ENCODE data around the gene AOPEP. TPM values are rescaled to one million over a fixed set of nuclear protein-coding genes. Genes with fewer than 3 reads are reported as not detected.

AOPEP gene
- total and polyA plus RNA-seq, 9 of the 15 experiments (the other 6 are each of a cell fraction or from before 2014, with no cell fraction given) = 4.5 to 19.3 (median 13.5) TPM

DNA sequence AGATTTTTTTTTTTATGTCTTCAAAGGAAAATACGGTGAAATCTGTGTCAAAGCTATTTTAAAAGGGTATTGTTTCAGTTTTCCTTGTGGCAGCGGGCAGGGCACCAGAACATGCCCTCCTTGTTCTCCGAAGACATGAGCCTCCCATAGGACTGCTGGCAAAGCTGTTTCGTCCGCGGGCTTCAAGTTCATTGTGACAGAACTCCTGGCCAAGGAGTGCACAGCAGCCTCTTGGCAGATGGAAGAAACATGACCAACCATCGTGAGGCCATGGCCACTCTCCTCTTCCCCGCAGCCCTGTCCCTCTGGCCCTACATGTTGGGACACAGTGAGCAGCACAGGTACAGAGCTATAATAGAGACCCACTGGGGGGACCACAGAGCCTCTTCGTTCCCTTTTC is 99.5 kb downstream of the AOPEP start:
- H3K36me3 ChIP-seq (ENCODE audit: control insufficient read depth, insufficient read depth, low read length) = no peaks in the 10 kb centered on the region
- H3K4me2 ChIP-seq (ENCODE audit: insufficient read depth, low read length) = no peak overlapping the region
- no peak overlapping the region for H3K27ac ChIP-seq (ENCODE audit: extremely low read depth, low read depth, low read length)
- POLR2A ChIA-PET = interaction anchor here (0.7 kb wide), 2 partner anchors 25 to 56 kb away, joined by 3 read pairs; no protein-coding TSS in a partner anchor
- BruUV-seq (replicated peaks) = no TSS peak
- CTCF ChIA-PET (ENCODE audit: low intra/inter-chr PET ratio) = no interaction called here
- no peak for TF ChIP-seq SUPT5H (IDR thresholded peaks at IDR 0.05)
- TF ChIP-seq MAFG (tag; conservative IDR thresholded peaks at IDR 0.05) = no peak
- no peak for TF ChIP-seq GTF2F1 (IDR thresholded peaks at IDR 0.05; ENCODE audit: low read depth, low read length)
- no peak for TF ChIP-seq ADNP (tag; IDR thresholded peaks at IDR 0.05)
- TF ChIP-seq BRD9 (IDR thresholded peaks at IDR 0.05; ENCODE audit: low read depth, partially characterized antibody) = no peak
- no peak for TF ChIP-seq ZNF766 (CRISPR knock-in tag; conservative IDR thresholded peaks at IDR 0.05)
- no peak for TF ChIP-seq ZNF780A (CRISPR knock-in tag; IDR thresholded peaks at IDR 0.05)
- TF ChIP-seq ZNF253 (CRISPR knock-in tag; conservative IDR thresholded peaks at IDR 0.05) = no peak
- TF ChIP-seq NR2F6 (CRISPR knock-in tag; IDR thresholded peaks at IDR 0.05) = no peak
- no peak overlapping the region for H2AFZ ChIP-seq (ENCODE audit: low read depth, low read length)
- intact Hi-C loops (cut with micrococcal nuclease) (no loop called here), in situ Hi-C loops (cut with MboI) (no loop called here)
- no peak for DNase-seq (ENCODE audit: extremely low read depth in 1 of 4, low spot score in 3 of 4)
- no peak overlapping the region for H3K9ac ChIP-seq (ENCODE audit: insufficient read depth in 1 of 2, low read depth in 2 of 2, low read length in 2 of 2)
- WGBS (ENCODE audit: insufficient coverage, low coverage, missing lambda C conversion rate) = 67% methylated on average over 9 of the region's 9 CpGs
- ATAC-seq = no peak
- no peaks in the 10 kb centered on the region for H4K20me1 ChIP-seq (replicated peaks; ENCODE audit: control insufficient read depth, insufficient read depth, low read length)
- H3K79me2 ChIP-seq (ENCODE audit: control insufficient read depth, insufficient read depth, low read length) = no peaks in the 10 kb centered on the region
- no peaks in the 10 kb centered on the region for H3K9me1 ChIP-seq (ENCODE audit: control insufficient read depth, insufficient read depth, low read length)
- no peak overlapping the region for H3K4me3 ChIP-seq
- no peaks in the 10 kb centered on the region for H3K27me3 ChIP-seq (ENCODE audit: control insufficient read depth in 2 of 2, insufficient read depth in 2 of 2, low read length in 2 of 2)
- no peak for FAIRE-seq
- H3K4me1 ChIP-seq (replicated peaks in 1 of 2; ENCODE audit: control insufficient read depth in 2 of 2, insufficient read depth in 2 of 2, low read length in 2 of 2) = no peaks in the 10 kb centered on the region
- no peaks in the 10 kb centered on the region for H3K9me3 ChIP-seq (replicated peaks; ENCODE audit: control insufficient read depth, insufficient read depth, low read depth, low read length)

Data from K562 (cell line).